GM12891 (cell line): ENCODE data around the gene EFL1.

ENCODE experiments used
- POLR2A ChIP-seq: IDR thresholded peaks from 2 replicates; pipeline ENCODE4 v1.6.1; 2011; ENCODE audit warnings: low read depth, low read length, control low read depth
- POLR2AphosphoS5 ChIP-seq: IDR thresholded peaks from 2 replicates; pipeline ENCODE4 v1.6.1; 2011; ENCODE audit warnings: low read depth, low read length, control low read depth
- SPI1 ChIP-seq: IDR thresholded peaks from 2 replicates; pipeline ENCODE4 v1.6.1; 2011; ENCODE audit warnings: low read depth, low read length, control low read depth
- TAF1 ChIP-seq: IDR thresholded peaks from 2 replicates; pipeline ENCODE4 v1.6.1; 2011; ENCODE audit warnings: low read depth, low read length, control low read depth

DNA sequence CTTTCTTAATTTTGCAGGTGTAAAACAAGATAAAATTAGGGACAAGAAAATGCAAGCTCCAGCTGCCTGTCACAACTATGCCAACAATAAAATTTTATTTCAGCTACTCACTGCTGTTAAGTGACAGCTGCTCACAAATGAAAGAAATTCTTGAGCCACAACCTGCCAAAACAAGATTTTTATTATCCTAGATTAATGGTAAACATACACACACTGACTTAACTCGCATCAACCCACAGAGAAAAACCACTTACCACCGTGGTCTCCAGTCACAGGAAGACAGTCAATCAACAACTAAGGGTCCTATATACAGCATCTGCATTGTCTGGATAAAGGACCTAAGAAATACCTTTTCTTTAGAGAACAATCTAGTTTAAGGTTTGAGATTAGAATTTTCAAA, 31.3 kb downstream of the EFL1 start:
- TF ChIP-seq TAF1, result no peak
- no peak for TF ChIP-seq POLR2A
- no peak for TF ChIP-seq POLR2AphosphoS5
- TF ChIP-seq SPI1, result no peak
